Ovary (tissue), 9 donors: ENCODE measurements around the gene TP53. TPM values are rescaled to one million over a fixed set of nuclear protein-coding genes. Genes with fewer than 3 reads are reported as not detected.

Experiments used
- DNase-seq, 5 donors: peaks; one replicate each; pipeline ENCODE4 v3.0.0-alpha.2; 2019 to 2020
- H3K27ac ChIP-seq, 2 donors: fragments of 200-600 bp; one replicate each; pipeline versions ENCODE4 v1.5.1 to v1.8.0; 2019 to 2022
- H3K27me3 ChIP-seq: fragments of 200-600 bp; one replicate; pipeline ENCODE4 v1.8.0; 2022
- H3K36me3 ChIP-seq: fragments of 200-600 bp; sonication (generic); one replicate; pipeline ENCODE4 v1.5.1; 2019
- H3K4me1 ChIP-seq: one replicate; pipeline ENCODE4 v1.8.1; 2013; ENCODE audit warnings: mild to moderate bottlenecking, moderate library complexity; ENCODE audit not compliant: insufficient read depth
- H3K4me3 ChIP-seq: fragments of 200-600 bp; sonication (generic); one replicate; pipeline ENCODE4 v1.5.1; 2017
- H3K9me3 ChIP-seq, 2 donors: fragments of 200-600 bp in 1 of 2; sonication (generic) in 1 of 2; one replicate each; pipeline versions ENCODE4 v1.5.1 to v1.8.1; 2013 to 2019; ENCODE audit warnings: mild to moderate bottlenecking in 1 of 2, moderate library complexity in 1 of 2
- CTCF ChIP-seq, 3 donors: fragments of 450-650 bp in 2 of 3; fragments of 200-600 bp in 1 of 3; IDR thresholded peaks; one replicate each; pipeline versions ENCODE4 v1.5.1 to v1.8.0; 2016 to 2022; ENCODE audit warnings: antibody characterized with exemption in 3 of 3, mild to moderate bottlenecking in 1 of 3
- EP300 ChIP-seq: sonication (generic); formaldehyde crosslinking; IDR thresholded peaks from one replicate; pipeline ENCODE4 v1.6.1; 2017; ENCODE audit warnings: antibody characterized with exemption
- POLR2A ChIP-seq: fragments of 450-650 bp; IDR thresholded peaks from one replicate; pipeline ENCODE4 v1.6.1; 2017; ENCODE audit warnings: antibody characterized with exemption, mild to moderate bottlenecking, moderate library complexity
- whole genome bisulfite sequencing, 3 donors: extraction: QIAGEN DNeasy Blood & Tissue Kit in 1 of 3; methylation state at CpG; one replicate each; pipeline versions ENCODE4 v1.1.5 to v1.1.7; 2013 to 2017; 5-methylcytosine and 5-hydroxymethylcytosine counted together
- intact Hi-C, 4 donors: fragments of 100-400 bp; cut with DNase I; formaldehyde crosslinking; loops; one replicate each; pipeline versions ENCODE4 v1.11.0 to v1.15.1; 2022 to 2023
- polyA plus RNA-seq, 2 donors: library from polyadenylated mRNA; stranded (reverse); fragments of 200-250 nt in 1 of 2; fragments of 350-450 nt in 1 of 2; fragmentation: Illumina TruSeq in 1 of 2; extraction: RNeasy Lipid Tissue Mini Kit (QIAGEN cat#74804) in 1 of 2; gene quantifications; one replicate each; pipeline ENCODE4 v1.2.3, GENCODE V29; 2013 to 2014
- total RNA-seq, 7 donors: library from RNA; depleted of rRNA in 2 of 7; stranded (reverse); fragments of >200 nt in 2 of 7; fragmentation: NEBNext Ultra II Directional in 3 of 7; extraction: Animal tissue kit (Norgen Biotek cat#: 25700) in 3 of 7; gene quantifications; one replicate each; pipeline versions ENCODE4 v1.1.0 to v1.2.4, GENCODE V29; 2016 to 2023
- donor health status: DM: no; HTN: no; CAD: no; lungs with moderate emphysema.
- donor health status: DM: no; HTN: no; CAD: no.
- donor health status: Bipolar disorder and iron deficiency.
- donor health status: DM: yes; HTN: yes; CAD: no.
- donor health status: DM: no; HTN: no; CAD: no.
- donor health status: DM: yes; HTN: yes; CAD: no.

TP53 gene
- total and polyA plus RNA-seq, 9 donors, result 16.3 to 124 (median 72.6) TPM

GRCh38 chr17:7632492-7632894 is 54.8 kb downstream of the TP53 start:
- H3K4me3 ChIP-seq, result no peak overlapping the region
- WGBS, 3 donors, result 56 to 57% (median 57%) methylated on average over 6 of the region's 6 CpGs
- H3K27ac ChIP-seq, result no peak overlapping the region
- no peak for TF ChIP-seq EP300
- TF ChIP-seq CTCF (IDR thresholded peaks at IDR 0.05), result peak in 1 of 3 donors; percentile 14
- DNase-seq, result peak in 1 of 5 donors; percentile 60
- no peaks in the 10 kb centered on the region for H3K9me3 ChIP-seq
- H3K27me3 ChIP-seq, result no peaks in the 10 kb centered on the region
- intact Hi-C loops, result loop anchor here in 3 of 4 donors (5.0 kb wide), 1 partner anchor 55 kb away; the partner anchor contains the start of genes TP53 (in 3 of the 3) and WRAP53 (in 3 of the 3)
- no peaks in the 10 kb centered on the region for H3K36me3 ChIP-seq
- H3K4me1 ChIP-seq, result peaks cover 4% of the 10 kb centered on the region

GRCh38 chr17:7631398-7632380 is 55.6 kb downstream of the TP53 start:
- WGBS, 3 donors, result 25 to 43% (median 31%) methylated on average over 11 of the region's 11 CpGs
- DNase-seq, result no peak
- Histone ChIP-seq H3K9me3 (no peaks in the 10 kb centered on the region), H3K36me3 (no peaks in the 10 kb centered on the region), H3K27me3 (no peaks in the 10 kb centered on the region), H3K27ac (no peak overlapping the region), H3K4me1 (peaks cover 4% of the 10 kb centered on the region), H3K4me3 (no peak overlapping the region)
- TF ChIP-seq CTCF (IDR thresholded peaks at IDR 0.05), result no peak
- TF ChIP-seq EP300, result no peak
- TF ChIP-seq POLR2A, result no peak
- intact Hi-C loops, result loop anchor here in 3 of 4 donors (5.0 kb wide), 1 partner anchor 56 kb away; the partner anchor contains the start of genes TP53 (in 3 of the 3) and WRAP53 (in 3 of the 3)

GRCh38 chr17:7629939-7630571 is 57.2 kb downstream of the TP53 start, which contains the start of gene SHBG:
Gene SHBG (plus strand): TSS chr17:7630135. CDS start chr17:7630173, 38 bp downstream.
- TF ChIP-seq POLR2A, result no peak
- no peak for TF ChIP-seq CTCF (IDR thresholded peaks at IDR 0.05)
- intact Hi-C loops, result loop anchor here (5.0 to 10.0 kb wide), 2 partner anchors 57 to 205 kb away; partner anchors contain the start of genes TP53 (in 3 of the 4), WRAP53 (in 3 of the 4) and KDM6B (in 1 of the 4)
- peak in 2 of 5 donors; percentile 35 to 42 for DNase-seq
- peaks cover 8% of the 10 kb centered on the region for H3K4me1 ChIP-seq
- H3K4me3 ChIP-seq, result no peak within 1 kb of the TSS
- H3K27me3 ChIP-seq, result no peaks in the 10 kb centered on the region
- 78 to 85% (median 79%) methylated on average over 13 of the region's 13 CpGs for WGBS, 3 donors
- no peaks in the 10 kb centered on the region for H3K36me3 ChIP-seq
- no peaks in the 10 kb centered on the region for H3K9me3 ChIP-seq
- no peak within 1 kb of the TSS for H3K27ac ChIP-seq
